HepG2 (cell line): Measurements from ENCODE around the gene NAV1.

ENCODE experiments used
- PBX3 ChIP-seq: sonication (generic); formaldehyde crosslinking; IDR thresholded peaks from 2 replicates; pipeline ENCODE4 v1.8.1; 2023; ENCODE audit warnings: missing genetic modification reagents, inconsistent platforms, borderline replicate concordance
- POLR2AphosphoS5 ChIP-seq: IDR thresholded peaks from 2 replicates; pipeline ENCODE4 v1.6.1; 2012; ENCODE audit warnings: low read depth, low read length
- TGIF2 ChIP-seq: IDR thresholded peaks from 2 replicates; pipeline ENCODE4 v1.6.1; 2016; ENCODE audit warnings: control low read depth, missing compliant biosample characterization
- ZNF143 ChIP-seq: sonication (generic); formaldehyde crosslinking; IDR thresholded peaks from 2 replicates; pipeline ENCODE4 v1.4.0; 2020; ENCODE audit warnings: missing genetic modification reagents
- ZNF616 ChIP-seq: sonication (generic); formaldehyde crosslinking; IDR thresholded peaks from 2 replicates; pipeline ENCODE4 v1.5.0; 2020; ENCODE audit warnings: low read depth, mild to moderate bottlenecking, missing genetic modification reagents
- TF ChIP-seq, protein P1 (sequence below): IDR thresholded peaks from 2 replicates; pipeline ENCODE4 v1.6.1; 2018; ENCODE audit warnings: missing genetic modification reagents, mild to moderate bottlenecking, missing compliant biosample characterization

DNA sequence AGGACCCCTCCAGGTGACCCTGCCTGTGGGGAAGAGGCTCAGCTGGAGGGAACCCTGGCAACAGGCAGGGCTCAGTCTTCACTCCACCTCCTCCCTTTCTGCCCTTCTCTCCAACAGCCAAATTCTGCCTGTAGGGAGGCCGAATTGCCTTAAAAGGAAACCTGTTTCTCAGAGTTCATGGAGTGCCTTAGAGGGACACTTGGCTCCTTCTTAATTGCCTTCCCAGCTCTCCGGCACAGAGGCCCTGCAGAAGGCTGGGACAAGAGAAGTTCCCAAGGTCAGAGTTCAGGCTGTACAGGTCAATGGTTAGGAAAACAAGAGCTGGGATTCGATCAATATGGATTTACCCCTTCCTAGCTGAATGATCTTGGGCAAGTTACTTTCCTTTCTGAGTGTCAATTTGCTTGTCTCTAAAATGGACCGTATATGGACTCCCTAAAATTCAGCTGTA lies 38.2 kb upstream of the NAV1 start:
- TF ChIP-seq PBX3 (CRISPR knock-in tag) (no peak), TGIF2 (no peak), POLR2AphosphoS5 (no peak), ZNF143 (CRISPR knock-in tag) (no peak), ZNF616 (CRISPR knock-in tag) (no peak)
- TF ChIP-seq, protein P1, sequence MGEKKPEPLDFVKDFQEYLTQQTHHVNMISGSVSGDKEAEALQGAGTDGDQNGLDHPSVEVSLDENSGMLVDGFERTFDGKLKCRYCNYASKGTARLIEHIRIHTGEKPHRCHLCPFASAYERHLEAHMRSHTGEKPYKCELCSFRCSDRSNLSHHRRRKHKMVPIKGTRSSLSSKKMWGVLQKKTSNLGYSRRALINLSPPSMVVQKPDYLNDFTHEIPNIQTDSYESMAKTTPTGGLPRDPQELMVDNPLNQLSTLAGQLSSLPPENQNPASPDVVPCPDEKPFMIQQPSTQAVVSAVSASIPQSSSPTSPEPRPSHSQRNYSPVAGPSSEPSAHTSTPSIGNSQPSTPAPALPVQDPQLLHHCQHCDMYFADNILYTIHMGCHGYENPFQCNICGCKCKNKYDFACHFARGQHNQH = no peak
